Measurements from ENCODE around the gene FADS2.

Gene FADS2

DNA sequence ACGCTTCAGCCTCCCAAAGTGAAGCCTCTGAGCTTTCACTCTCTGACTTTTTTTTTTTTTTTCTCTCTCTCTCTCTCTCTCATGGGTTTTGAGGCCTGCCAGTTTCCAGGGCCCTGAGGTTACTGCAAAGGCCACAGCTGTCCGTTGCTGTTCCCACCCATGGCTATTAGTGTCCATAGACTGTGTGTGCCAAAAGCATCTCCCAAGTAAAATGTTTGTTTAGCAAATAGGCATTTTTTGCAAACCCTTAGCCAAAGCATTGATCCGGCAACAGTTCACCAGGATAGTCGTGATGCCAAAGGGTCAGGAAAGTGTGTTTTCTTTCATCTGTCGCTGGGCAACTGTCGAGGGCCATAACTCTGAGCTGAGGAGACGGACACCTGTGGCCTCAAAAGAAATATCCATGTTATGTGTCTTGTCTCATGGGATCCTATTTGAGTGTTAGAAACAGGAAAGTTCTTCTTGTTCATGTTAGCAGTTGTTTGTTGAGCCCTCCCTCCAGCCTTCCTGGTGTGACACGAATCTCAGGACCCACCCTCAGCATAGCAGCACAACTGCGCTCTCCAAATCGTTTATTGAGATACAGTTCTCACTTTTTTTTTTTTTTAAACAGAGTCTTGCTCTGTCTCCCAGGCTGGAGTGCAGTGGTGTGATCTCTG is 18.4 kb downstream of the FADS2 start:
- DNase-seq (ENCODE audit: low read depth in 2 of 2): no peak

DNA sequence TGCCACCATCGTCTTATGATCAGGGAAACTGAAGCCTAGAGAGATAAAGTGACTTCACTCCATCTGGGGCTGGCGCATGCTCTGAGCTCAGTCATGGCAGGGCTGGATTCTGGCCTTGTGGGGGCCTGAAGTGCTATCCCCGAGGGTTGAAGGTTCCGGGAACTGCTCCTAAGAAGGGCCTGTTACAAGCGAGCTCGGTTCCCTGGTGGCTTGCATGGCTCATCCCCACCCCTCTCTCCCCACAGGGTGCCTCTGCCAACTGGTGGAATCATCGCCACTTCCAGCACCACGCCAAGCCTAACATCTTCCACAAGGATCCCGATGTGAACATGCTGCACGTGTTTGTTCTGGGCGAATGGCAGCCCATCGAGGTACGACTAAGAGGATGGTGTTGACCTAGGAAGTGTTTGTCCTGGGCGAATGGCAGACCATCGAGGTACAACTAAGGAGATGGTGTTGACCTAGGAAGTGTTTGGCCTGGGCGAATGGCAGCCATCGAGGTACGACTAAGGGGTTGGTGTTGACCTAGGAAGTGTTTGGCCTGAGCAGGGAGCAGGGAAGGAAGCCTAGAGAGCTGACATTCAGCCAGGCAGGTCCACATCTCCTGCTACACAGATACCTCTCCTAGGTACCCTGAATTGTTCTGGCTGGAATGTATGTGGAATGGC is 19.9 kb downstream of the FADS2 start:
- DNase-seq (ENCODE audit: low read depth in 2 of 2): no peak

DNA sequence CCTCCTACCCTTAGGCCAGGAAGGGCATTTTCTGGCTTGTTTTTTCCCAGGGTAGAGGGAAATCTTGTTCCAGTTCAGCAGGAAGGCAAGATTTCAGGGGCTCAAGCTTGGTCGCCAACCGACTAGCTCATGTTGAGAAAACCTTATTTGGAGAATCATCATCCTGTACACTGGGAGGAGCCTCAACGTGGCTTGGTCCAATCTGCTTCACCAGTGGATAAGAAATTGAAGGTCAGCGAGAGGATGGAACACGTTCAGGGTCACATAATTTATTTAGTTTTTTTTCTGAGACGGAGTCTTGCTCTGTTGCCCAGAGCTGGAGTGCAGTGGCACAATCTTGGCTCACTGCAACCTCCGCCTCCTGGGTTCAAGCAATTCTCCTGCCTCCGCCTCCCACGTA is 20.5 kb downstream of the FADS2 start:
- no peak for DNase-seq (ENCODE audit: low read depth in 2 of 2)

DNA sequence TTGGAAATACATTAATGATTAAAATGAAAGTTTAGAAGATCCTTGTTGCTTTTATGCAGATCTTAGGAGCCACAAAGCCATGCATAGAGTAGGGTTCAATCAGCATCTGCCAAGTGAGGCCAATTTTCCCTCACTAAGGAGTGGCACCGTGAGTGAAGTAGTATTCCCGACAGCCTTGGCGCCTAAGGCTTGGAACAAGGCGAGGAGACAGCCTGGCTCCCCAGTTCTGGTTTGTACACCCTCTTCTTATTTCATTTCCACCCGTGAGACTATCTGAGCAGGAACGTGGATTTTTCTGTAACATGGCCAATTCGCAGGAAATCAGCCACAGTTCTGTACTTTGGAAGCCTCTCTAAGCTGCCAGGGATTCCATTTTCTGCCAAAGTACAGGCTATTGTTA is 22.6 kb downstream of the FADS2 start:
- DNase-seq (ENCODE audit: low read depth in 2 of 2): no peak

DNA sequence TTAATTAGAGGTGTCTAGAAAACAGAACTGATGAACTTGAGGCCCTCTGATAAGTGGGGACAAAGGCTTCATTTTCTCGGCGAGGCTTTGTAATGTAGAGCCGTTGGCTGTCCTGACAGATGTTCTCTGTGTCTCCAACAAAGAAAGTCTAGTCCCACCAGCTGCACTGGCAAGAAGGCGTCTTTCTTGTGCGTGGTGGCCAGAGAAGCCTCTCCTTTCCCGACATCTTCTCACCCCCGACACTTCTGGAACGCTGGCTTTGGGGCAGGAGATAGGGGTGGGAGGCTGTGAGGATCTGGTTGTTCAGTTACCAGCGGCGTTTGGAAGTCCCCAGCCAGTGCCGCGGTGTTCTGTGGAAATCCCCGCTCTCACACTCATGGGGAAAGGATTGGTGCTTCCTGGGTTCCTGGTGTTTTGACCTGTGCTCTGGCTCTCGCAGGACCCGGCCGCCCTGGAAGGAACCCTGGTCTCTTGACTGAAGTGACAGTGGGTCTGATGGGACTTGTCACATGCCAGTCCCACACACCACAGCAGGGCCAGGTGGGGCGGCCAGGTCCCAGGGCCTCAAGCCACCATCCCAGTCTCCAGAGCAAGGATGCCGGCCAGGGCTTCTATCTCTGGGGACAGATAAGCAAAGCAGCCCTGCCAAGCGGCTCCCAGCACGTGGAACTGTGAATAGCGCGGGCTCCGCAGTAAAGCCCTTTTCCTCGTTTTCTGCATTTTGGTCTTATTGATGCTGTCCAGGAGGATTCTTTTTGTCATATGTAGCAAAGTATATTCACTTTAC is 23.2 kb downstream of the FADS2 start:
- DNase-seq (ENCODE audit: low read depth in 2 of 2): no peak

DNA sequence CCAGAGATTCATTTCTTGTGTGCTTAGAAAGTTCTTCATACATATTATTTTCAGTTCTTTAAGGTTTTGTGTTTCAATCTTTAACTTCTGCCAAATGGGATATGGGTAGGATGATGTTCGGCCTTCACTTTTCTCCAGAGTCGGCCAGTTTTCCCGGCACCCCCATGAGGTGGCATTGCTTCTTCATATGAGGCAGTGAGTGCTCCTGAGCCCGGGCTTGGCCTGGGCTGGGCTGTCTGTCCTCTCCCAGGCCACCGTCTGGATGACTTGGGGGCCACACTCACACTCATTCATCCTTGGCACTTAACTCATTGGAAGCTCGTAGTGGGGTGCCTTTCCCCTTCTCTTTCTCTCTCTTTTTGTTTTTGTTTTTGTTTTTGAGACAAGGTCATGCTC is 23.8 kb downstream of the FADS2 start:
- DNase-seq (ENCODE audit: low read depth in 2 of 2): no peak

DNA sequence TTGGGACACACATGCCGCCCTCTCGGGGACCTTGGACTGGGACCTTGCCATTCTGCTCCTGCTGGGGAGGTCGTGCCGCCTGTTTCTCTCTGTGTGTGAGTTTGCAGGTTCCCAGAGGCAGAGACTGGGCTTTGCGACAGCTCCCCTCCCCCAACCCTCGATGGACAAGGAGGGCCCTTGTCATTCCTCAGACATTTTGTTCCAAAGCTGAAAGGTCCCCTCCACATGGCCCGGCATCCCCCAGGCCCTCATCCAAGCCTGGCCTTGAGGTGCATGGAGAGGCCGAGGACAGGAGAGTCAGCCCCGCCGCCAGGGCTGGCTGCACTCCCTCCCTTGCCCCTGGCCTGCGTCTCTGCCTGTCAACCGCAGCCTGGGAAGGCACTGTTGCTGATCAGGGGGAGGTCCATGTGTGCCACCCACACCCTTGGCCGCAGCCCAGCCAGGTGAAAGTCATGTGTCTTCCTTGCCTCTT is 25.6 kb downstream of the FADS2 start:
- no peak for DNase-seq (ENCODE audit: low read depth in 2 of 2)

DNA sequence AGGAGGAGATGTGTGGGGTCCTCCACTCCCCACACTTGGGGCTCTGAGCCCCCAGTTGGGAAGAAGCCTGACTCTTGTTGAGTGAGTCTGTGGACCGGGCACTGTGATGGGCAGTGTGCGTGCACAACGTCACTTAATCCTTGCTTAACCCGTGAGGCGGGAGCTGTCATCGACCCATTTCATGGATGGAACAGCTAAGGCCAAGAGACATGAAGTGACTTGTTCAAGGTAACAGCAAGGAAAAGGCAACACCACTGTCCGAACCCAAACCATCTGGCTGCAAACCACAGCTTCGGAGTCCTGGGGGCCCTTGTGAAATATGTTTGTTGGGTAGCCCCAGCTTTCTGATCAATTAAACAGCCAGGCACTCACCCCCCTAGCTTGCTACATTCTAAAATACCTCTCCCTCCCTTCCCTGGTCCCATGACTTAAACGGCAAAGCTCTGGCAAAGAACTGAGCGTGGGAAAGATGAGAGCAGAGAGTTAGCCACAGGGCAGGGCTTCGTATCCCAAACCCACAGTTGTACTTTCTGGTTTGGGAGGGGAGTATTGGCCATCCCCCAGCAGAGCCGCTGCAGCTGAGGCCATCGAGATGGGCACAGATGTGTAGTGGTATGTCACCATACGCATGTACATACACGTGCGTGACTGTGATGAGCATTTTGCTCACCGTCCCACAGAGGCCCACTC is 26.3 kb downstream of the FADS2 start:
- no peak for DNase-seq (ENCODE audit: low read depth in 2 of 2)

DNA sequence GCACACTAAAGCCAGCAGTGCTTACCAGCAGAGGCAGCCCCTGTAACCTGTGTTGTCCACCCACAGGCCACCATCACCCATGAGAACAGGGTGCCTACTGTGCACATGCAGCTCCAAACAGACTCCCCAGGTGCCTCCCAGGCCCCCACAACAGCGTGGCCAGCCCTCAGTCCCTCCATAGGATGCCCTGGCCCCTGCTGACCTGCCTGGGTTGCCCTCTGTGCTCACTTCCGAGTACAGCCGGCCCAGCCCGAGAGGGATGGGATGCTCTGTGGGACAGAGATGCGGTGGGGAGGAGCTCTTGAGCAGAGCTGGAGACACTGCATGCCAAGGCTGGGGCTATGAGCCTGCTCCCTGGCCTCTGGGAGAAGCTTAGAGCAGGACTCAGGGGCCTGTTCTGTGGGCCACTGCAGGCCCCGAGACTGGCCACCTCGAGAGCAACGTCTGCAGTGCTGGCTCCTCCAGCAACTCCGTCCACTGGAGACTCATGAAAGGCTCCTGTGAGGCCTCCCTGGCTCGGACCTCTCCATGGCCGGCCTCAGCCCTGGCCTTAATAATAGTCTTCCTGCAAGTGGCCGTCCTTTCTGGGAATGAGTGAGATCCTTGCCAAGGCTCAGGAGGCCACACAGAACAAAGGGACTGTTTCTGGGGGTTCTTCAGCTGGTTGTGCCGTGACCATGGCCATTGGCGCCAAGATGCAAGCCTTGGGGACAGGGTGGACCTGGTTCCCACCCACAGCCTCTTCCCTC is 27.0 kb downstream of the FADS2 start:
- no peak for DNase-seq (ENCODE audit: low read depth in 2 of 2)

DNA sequence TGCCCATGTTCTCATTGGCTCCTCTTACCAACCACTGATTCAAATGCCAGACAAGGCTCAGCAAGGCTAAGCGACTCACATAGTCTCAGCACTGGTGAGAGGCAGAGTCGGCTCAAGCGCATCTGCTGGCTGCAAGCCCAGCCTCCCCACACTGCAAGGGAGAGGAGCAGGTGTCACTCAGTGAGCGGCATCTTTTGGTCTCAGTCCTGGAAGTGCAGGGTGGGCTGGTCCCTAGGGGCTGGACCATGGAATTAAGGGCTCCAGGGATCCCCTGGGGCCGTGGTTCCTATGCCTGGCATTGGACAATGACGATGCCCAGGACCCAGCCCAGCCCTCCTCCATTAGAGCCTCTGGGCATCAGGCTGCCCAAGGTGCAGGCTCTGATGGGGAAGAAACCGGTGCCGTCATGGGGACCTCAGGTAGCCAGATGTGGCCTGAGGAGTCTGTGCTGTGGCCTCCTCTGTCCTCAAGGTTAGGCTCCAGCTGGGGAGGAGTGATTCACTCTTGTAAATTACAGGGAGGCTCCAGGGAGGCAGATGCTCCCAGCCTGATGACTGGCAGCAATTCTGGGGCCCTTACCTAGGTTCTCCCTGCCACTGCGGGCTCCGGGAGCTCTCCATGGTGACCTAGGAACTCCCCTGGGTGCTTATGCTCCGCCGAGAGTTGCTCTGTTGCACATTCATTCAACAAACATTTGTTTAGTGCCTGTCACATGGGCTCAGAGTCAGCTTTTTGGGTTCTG is 28.0 kb downstream of the FADS2 start:
- no peak for DNase-seq (ENCODE audit: low read depth in 2 of 2)

DNA sequence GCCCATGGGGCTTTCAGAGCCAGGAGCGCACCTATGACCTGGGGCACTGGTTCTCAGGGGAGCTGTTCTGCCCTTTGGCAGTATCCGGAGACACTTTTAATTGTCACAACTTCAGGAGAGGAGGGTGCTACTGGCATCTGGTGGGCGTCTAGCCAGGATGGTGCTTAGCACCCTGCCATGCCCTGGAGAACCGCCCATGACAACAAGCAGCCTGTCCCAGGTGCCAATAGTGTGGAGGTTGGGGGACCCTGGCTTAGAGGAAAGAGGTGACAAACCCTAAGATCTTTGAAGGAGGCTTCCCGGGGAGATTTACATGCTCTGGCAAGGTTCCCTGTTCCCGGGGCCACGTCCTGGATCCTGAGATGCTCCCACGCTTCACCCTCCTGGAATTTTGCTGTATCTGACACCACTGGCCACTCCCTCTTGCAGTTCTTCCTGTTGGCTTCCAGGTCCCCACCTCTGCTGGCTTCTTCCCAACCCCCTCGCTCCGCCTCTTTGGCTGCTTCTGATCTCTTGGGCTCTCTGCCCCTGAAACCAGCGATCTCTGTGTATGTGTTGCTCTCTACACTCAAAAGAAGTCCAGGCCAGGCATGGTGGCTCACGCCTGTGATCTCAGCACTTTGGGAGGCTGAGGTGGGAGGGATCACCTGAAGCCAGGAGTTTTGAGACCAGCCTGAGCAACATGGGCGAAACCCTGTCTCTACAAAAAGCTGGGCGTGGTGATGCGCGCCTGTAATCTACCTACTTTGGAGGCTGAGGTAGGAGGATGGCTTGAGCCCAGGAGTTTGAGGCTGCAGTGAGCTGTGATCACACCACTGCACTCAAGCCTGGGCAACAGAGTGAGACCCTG is 32.2 kb downstream of the FADS2 start:
- no peak for DNase-seq (ENCODE audit: low read depth in 2 of 2)

DNA sequence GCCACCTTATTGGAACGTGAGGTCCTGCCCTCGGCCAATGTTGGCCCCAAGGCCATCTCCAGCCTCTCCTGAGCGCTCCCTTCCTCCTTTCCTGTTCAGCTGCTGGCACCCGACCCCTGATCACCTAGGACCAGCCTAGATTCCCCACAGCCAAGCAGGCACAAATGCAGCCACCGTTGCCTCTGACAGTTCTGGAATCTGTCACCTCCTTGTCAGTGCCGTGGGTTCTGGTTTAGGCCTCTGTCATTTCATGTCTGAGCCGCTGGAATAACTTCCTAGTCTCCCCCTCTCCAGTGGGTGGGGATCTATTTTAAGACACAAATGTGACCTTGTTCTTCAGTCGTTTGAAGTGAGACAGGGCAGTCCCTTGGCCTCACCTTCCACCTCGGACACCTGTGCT is 33.5 kb downstream of the FADS2 start:
- no peak for DNase-seq (ENCODE audit: low read depth in 2 of 2)

DNA sequence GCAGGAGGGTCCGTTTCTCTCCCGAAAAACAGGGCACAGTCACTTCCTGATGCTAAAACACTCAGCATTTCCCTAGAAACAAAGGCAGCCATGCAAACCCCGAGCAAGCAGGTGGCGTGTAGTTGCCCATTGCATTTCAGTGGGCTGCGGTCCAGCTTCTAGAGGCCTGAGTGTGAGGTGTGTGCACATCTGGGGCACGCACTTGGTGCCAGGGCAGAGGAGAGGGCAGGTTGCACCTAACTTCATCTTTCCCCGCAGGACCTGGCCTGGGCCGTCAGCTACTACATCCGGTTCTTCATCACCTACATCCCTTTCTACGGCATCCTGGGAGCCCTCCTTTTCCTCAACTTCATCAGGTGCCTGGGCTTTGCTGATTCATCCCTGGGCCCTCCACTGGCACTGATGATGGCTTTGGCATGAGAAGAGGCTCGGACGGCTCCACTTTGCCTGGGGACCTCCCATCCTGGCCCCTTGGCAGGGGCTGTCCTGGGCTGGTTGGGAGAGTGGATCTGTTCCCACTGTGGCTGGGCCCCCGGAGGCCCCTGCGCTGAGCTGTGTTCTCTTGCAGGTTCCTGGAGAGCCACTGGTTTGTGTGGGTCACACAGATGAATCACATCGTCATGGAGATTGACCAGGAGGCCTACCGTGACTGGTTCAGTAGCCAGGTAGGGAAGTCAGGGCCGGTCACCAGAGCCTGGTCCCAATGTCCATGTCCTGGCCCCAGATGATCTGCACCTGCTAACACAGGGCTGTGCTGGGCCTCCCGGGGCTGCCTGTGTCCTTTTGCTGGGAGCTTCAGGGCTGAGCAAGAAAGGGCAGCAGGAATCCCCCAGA is 34.8 kb downstream of the FADS2 start:
- DNase-seq (ENCODE audit: low read depth in 2 of 2): no peak

DNA sequence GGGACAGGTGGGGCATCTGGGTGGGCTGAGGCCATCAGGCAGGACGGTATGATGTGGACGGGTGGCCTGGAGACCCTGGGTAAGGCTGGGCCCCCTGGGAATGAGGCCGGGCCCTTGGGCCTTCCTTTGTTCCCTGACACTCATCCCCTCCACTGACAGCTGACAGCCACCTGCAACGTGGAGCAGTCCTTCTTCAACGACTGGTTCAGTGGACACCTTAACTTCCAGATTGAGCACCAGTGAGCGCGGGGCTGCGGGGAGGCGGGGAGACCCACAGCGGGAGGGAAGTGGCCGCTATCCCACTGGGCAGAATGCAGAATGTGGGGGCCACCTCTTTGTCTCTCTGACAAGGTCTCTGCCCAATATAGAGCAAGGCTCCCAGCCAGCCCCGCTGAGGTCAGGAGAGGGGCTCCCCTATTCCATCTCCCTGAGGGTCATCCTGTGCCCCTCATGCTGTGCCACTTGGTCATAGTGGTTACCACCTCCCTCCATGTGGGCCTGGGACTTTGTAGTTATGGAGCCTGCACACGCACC is 35.5 kb downstream of the FADS2 start:
- DNase-seq (ENCODE audit: low read depth in 2 of 2): no peak

DNA sequence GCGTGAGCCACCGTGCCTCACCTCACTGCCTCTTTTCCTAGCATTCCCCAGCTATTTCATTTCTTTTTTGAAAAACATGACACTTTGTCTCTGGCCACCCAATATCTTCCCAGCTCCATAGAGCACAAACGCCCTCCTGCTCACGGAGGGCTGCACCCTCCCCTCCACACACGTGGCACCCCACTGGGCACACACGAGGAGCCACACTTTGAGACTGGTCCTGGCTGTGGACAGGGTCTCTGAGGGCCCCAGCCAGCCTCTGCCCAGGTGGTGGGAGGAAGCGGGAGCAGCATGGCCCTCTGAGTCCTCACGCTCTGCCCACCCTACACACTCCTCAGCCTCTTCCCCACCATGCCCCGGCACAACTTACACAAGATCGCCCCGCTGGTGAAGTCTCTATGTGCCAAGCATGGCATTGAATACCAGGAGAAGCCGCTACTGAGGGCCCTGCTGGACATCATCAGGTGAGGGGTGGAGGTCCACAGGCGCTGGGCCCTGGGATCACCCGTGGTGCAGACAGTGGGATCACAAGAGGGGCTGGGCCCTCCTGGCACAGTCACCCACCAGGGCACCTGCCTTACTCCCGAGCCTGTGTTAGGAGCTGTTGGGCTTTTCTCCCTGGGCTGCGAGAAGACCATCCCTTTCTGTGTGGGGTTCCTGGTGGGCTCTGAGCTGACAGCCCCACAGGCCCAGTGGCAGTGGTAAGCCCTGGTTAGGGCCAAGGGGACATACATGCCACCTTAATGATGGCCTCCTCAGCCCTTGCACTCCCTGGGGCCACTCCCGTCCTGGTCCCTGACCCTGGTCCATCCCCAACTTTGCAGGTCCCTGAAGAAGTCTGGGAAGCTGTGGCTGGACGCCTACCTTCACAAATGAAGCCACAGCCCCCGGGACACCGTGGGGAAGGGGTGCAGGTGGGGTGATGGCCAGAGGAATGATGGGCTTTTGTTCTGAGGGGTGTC is 37.0 kb downstream of the FADS2 start:
- DNase-seq (ENCODE audit: low read depth in 2 of 2): no peak

DNA sequence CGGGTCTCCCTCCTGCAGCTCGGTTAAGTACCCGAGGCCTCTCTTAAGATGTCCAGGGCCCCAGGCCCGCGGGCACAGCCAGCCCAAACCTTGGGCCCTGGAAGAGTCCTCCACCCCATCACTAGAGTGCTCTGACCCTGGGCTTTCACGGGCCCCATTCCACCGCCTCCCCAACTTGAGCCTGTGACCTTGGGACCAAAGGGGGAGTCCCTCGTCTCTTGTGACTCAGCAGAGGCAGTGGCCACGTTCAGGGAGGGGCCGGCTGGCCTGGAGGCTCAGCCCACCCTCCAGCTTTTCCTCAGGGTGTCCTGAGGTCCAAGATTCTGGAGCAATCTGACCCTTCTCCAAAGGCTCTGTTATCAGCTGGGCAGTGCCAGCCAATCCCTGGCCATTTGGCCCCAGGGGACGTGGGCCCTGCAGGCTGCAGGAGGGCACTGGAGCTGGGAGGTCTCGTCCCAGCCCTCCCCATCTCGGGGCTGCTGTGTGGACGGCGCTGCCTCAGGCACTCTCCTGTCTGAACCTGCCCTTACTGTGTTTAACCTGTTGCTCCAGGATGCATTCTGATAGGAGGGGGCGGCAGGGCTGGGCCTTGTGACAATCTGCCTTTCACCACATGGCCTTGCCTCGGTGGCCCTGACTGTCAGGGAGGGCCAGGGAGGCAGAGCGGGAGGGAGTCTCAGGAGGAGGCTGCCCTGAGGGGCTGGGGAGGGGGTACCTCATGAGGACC is 38.3 kb downstream of the FADS2 start:
- no peak for DNase-seq (ENCODE audit: low read depth in 2 of 2)

DNA sequence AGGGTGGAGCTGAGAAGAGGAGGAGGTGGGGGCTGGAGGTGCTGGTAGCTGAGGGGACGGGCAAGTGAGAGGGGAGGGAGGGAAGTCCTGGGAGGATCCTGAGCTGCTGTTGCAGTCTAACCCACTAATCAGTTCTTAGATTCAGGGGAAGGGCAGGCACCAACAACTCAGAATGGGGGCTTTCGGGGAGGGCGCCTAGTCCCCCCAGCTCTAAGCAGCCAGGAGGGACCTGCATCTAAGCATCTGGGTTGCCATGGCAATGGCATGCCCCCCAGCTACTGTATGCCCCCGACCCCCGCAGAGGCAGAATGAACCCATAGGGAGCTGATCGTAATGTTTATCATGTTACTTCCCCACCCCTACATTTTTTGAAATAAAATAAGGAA is 38.9 kb downstream of the FADS2 start:
- DNase-seq (ENCODE audit: low read depth in 2 of 2): no peak
